NCI-H2196 treated with DMSO at 0.1 percent for 48 hours (cell line): ENCODE data around the gene CHST14.
A peak's percentile ranks its signal among the peaks of the same experiment; 100 is the strongest.
"Not testable (repeated sequence)": the region's sequence is repeated elsewhere in the genome, so short reads cannot be mapped to it uniquely, and the experiment has no call there.

Experiments
- DNase-seq: peaks from one replicate; lab custom pipeline; 2025; ENCODE audit not compliant: unreplicated experiment; lab: John Stamatoyannopoulos, UW

CHST14 gene

GRCh38 chr15:40440743-40441564 lies 29.8 kb upstream of the CHST14 start, which contains the start of gene BAHD1:
Gene BAHD1 (plus strand): TSS chr15:40440953. CDS start chr15:40458465, 17,512 bp downstream.
- peak; percentile 56 for DNase-seq

GRCh38 chr15:40441565-40442531 lies 28.9 kb upstream of the CHST14 start:
- no peak for DNase-seq

DNA sequence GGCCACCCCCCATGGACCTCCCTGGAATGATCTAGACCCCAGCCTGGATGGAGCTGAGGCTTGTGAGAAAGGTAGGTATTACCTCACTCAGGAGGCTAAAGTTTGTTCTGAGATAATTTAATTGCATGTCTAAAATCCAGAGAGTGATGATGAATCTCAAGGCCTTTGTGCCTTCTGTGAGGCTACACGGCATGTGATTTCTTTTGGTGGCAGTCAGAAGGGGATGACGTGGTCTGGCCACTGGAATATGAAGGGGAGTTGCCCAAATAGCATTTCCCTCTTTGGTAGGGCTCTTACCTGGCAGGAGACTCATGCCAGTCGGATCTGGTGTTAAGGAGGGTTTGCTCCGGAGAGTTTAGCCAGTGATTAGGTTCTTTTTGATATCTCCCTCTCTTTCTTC lies 27.5 kb upstream of the CHST14 start:
- DNase-seq, result no peak

DNA sequence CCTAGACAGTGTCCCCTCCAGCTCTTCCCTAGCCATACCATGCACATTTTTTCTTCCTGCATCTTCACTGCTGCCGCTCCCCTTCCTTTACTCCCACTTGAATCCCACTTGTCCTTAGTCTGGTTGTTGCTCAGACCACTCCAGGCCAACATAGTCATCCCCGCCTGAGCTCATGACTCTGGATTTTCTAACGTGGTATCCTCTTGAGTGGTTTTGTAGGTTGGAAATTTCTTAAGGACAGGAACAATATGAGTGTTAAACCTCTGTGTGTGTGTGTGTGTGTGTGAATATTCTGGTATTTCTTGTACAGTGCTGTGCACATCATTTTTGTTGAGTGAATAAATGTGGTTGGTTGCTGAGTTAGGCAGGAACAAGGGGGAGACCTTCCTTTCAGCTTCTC lies 26.9 kb upstream of the CHST14 start:
- DNase-seq, result no peak

DNA sequence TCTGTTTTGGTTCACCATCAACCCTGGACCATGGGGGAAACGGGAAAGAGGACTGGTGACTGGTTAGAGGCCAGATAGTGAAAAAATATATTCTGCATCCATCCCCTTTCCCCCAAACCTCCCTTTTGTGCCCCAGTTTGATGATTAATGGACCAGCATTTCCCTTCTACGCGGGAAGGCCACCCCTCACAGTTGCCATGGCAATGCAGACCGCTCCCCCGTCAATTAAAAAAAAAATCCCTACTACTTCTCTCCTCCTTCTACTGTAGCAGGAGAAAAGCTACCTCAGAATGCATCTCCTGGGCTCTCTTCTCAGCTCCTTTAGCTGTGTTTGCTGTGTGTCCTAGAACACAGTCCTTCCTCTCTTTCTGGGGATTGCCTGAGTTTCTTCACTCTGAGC lies 26.0 kb upstream of the CHST14 start:
- no peak for DNase-seq

GRCh38 chr15:40445421-40445922 lies 25.3 kb upstream of the CHST14 start:
- DNase-seq, result no peak

DNA sequence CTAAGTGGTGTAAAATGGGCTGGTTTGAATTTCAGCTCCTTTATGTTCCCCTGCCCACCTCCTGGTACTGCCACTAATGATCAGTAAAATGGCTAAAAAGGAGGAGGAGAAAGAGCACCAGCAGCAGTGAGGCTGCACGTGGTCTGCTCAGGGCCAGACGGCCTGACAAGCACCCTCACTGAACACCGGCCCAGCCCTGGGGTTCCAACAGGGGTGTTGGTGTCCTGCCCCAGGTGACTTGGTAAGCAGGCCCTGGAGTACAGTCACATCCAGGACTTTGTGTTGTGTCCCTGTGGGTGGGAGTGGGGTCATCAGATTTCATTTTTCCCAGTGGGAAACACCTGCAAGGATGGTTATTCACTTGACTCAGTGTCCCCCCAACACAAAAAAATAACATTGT lies 24.6 kb upstream of the CHST14 start:
- DNase-seq, result no peak

- no peak for DNase-seq
Measured at GRCh38 chr15:40448354-40448753, 22.4 kb upstream of the CHST14 start.

GRCh38 chr15:40449275-40449674 lies 21.5 kb upstream of the CHST14 start:
- DNase-seq, result no peak

GRCh38 chr15:40450047-40450446 lies 20.7 kb upstream of the CHST14 start:
- DNase-seq, result no peak

DNA sequence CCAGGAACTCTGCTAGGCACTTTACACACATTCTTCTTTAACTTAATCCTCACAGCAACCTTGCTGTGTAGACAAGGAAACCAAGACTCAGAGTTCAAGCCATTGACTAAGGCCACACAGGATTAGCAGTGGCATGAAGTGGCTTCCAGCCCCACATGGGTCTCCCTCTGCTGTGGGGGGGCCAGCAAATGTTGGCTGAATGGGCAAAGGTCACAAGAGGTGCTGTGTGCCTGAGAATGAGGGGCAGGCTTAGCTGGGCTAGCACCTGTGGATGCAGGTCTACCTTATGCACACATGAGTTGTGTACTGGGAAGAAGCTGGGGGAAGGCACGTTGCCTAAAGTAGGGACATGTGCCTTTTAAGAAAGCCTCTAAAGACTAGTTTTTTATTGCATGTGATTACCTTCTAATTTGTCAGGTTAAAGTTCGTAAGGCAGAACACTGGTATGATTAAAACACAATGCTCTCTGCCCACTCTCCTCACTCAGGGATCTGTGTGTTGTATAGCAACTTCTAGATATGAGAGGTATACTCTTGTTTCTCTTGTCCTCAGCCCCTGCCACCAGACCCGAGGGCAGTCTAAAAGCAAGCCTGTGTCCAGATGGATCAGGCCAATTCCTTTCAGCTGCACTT lies 19.1 kb upstream of the CHST14 start:
- no peak for DNase-seq

DNA sequence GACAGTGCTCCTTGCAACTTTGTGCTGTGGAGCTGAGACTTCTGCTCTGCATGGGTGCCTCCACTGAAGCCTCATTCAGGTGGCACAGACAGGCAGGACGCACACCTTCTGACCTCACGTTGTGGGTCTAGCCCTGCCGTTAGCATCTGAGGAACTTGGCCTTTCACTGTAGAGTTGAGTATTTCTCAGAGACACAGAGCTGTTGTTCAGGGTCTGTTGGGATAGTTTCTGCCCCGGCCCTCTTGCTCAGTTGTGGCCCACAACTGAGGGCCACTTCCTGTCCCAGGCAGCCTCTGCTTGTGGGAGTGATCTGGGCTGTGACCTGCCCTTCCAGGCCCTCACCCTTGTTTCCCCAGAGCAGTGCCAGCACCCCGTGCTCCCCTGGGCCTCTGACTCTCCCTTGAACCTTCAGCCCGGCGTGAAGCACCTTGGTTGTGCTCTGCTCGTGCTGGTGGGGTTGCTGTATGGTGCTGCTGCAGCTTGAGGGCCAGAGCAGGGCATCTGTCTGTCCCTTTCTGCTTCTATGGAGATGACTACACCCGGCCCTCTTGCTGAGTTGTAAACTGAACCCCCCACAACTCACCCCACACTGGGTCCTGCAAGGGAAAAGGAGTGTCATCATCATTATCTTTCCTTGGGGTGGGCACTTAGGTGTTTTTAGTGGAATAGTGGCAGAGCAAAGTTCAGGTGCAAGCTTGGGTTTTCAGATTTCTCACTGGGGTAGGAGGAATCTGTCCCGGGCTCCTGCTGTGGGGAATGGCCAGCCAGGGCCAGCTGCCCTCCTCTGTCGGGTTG lies 18.3 kb upstream of the CHST14 start:
- no peak for DNase-seq

GRCh38 chr15:40453941-40454340 lies 16.8 kb upstream of the CHST14 start:
- DNase-seq, result not testable (repeated sequence)

GRCh38 chr15:40454904-40455391 lies 15.8 kb upstream of the CHST14 start:
- DNase-seq, result no peak

DNA sequence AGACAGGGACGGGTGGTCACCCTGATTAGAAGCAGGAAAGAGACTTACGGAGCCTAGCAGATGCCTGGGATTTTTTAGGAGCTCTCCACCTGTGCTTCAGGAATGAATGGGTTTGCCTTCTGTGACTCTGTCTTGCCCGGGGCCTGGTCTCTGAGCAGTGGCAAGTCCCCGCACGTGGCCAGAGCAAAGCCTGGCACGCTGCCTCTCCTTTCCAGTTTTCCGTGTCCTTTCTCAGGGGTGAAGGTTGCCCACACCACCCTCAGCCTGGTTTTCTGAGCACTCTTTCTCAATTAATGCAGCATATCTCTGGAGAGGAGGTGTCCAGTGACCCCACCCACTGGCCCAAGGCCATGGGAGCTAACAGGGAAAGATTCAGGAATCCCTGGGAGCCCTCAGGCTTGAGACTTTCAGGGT lies 14.5 kb upstream of the CHST14 start:
- no peak for DNase-seq

DNA sequence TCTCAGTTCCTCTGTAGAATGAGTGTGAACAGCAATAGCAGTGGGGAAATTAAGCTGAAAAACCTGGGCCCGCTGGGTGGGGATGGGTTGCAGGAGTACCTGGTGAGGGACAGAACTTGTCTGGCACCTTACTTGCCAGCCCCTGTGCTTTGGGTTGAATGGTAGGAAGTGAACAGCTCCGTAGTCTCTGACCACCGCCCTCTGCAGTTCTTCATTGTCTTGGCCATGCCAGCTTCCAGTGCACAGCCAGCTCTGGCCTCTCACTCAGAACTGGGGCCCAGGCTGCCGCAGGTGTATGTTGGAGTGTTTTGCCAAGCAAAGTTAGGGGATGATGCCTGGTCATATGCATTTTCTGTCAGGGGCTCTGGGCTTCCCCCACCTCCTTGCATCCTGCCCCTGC lies 14.0 kb upstream of the CHST14 start:
- no peak for DNase-seq

GRCh38 chr15:40458495-40459371 lies 12.1 kb upstream of the CHST14 start:
- no peak for DNase-seq

GRCh38 chr15:40459391-40460015 lies 11.3 kb upstream of the CHST14 start:
- DNase-seq, result no peak

DNA sequence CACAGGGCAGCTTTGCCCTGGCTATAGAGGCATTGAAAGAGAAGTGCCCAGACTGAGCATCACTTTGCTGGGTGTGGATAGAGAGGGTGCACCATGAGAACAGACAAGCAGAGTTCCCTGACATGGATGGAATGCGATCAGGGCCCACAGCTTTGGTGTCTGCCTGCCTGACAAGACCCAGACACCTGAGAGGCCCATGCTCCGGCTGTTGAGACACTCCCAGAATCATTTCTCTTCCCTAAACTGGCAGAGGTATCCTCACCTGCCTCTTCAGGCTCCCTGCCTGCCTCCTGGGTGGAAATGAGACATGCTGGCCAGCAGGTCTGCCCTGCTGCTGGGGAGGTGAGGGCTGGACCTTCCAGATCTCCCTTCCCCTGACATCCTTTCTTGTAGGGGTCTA lies 10.4 kb upstream of the CHST14 start:
- DNase-seq, result no peak
